Activated CD8-positive, alpha-beta memory T cell treated with anti-CD3 and anti-CD28 coated beads for 4 hours (primary cell): Measurements from ENCODE around the gene TLN1.

Source experiments
- DNase-seq, 2 donors: peaks; one replicate each; pipeline ENCODE4 v3.0.0-alpha.2; 2020; ENCODE audit warnings: low read depth in 2 of 2

Gene TLN1

GRCh38 chr9:35753466-35753865 lies 21.5 kb upstream of the TLN1 start:
- no peak for DNase-seq

GRCh38 chr9:35750256-35750531 lies 18.2 kb upstream of the TLN1 start:
- DNase-seq: no peak

DNA sequence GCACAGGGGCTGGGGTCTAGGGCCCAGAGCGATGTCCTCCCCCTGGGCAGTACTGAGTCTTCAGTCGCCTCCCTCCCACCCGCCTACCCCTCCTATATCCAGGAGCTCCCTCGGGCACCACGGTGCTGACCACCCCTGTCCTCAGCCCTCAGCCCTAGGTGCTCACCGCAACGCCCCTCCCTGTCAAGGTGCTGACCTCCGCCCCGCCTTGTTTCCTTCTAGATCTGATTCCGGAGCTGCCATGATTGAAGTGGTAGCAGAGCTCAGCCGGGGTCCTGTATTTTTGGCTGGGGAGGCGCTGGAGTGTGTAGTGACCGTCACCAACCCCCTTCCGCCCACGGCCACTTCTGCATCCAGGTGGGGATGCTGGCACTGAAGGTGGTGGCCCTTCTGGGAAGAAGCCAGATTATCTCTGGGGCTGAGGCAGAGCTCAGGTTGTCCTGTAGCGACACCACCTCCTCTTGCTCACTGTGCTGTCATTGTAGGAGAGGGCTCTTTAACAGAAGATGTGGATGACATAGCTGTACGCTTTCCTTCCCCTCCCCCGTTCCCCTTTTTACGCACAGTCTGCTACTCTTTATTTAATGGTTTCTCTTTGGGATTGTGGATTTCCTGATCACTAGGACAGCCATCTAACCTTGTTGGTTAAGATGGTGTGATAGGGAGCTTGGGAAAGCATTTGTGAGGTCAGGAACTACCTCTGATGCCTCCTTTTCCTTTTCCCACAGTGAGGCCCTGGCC lies 17.7 kb upstream of the TLN1 start:
- no peak for DNase-seq

DNA sequence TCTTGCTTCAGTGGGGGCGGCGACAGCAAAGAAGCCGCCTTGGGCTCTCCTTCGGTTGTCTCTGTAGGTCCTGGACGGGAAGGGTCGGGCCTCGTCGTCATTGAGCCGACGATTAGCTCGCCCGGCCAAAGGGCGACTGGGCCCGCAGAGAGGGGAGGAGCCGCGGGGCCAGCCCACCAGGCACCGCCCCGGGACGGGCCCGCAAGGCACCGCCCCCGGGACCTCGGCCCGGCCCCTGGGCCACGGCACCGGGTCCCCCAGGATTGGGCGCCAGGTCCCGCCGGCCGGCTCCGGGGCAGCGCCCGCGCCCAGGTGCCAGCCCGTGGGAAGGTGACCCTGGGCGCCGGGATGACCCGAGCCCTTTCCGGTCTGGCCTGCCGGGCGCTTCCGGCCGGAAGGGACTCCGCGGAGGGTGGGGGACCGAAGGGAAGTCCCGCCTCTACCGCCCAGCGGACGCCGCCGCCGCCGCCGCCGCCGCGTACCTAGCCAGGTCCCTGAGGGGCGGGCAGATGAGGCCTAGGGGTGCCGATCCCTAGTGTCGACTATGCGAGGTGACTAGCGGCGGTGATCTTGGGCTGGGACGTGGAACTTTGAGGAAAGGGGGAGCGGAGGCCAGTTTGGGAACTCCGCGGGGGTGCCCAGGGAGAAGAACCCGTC lies 17.0 kb upstream of the TLN1 start, which contains the start of the genes GBA2 and RGP1:
Gene GBA2, minus strand, starts transcription at position 371 of the 657 bp plus-strand sequence. CDS start 524 bp downstream, outside the sequence.
Gene RGP1, plus strand, starts transcription at position 430 of the 657 bp plus-strand sequence. CDS start 469 bp downstream, outside the sequence.
- DNase-seq: peak in 1 of 2 donors; percentile 45

GRCh38 chr9:35748242-35748857 lies 16.4 kb upstream of the TLN1 start:
- no peak for DNase-seq

GRCh38 chr9:35746583-35746982 lies 14.6 kb upstream of the TLN1 start:
- DNase-seq: no peak

DNA sequence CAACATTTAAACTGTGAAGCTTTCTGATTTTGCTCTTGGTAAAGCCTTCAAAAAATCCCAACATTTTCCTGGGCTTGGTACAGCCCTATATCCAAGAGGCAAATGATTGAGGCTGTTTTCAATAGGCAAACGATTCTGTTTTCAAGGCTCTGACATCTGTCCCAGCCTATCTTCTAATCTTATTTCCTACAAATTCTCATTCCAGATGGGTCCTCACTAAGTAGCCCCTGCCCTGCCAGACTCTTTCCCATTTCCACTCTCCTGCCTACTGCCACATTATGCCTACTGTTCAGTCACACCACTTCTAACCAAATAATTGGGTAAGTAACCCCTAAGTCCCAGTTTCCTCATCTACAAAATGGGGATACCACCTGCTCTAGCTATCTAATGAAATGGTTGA lies 13.6 kb upstream of the TLN1 start:
- no peak for DNase-seq

DNA sequence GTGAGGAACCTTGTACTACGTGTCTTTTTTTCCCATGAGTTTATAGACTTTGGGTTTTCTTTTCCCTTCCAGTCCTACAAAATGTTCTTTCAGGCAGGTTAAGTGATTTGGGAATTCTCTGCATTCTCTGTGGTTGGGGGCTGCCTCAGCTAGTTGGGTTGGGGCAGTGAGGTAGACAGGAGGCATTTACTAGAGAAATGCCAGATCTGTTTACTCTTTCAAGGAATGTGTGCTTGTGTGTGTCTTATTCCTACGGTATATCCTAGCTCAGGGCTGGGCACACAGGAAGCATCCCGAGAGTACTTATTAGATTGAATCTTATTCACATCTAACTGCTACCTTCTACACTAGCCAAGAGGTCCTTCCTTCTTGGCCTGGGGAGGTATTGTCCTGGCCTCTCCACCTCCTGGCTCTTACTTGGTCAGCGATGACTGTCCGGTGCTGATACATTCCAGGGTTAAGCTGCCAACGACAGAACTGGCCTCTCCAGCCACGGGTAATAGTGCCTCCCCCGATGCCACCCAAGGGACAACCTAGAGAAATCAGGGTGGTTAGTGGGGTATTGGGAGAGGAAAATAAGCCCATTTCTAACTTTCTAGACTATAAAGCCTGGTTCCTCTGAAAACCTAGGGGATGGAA lies 12.0 kb upstream of the TLN1 start:
- no peak for DNase-seq

- DNase-seq: no peak
These were observed 11.5 kb upstream of the TLN1 start for GRCh38 chr9:35743452-35743851.

DNA sequence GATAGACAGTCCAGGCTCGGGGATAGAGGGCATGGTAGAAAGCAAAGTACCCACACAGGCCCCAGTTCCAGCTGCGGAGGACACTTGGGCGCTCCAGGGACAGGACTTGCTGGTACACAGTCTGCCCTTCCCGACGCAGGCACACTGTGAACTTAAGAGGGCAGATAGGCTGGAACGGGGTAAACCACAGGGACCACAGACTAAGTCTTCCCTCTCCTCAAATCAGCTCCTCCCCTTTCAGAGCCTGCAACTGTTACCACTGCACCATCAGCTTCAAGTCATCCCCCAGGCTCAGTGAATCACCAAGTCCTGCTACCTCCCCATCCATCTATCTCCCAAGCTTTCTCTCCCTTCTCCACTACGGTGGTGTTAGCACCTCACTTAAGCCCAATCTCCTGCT lies 9.7 kb upstream of the TLN1 start:
- DNase-seq: no peak

GRCh38 chr9:35740243-35740642 lies 8.2 kb upstream of the TLN1 start:
- DNase-seq: no peak

DNA sequence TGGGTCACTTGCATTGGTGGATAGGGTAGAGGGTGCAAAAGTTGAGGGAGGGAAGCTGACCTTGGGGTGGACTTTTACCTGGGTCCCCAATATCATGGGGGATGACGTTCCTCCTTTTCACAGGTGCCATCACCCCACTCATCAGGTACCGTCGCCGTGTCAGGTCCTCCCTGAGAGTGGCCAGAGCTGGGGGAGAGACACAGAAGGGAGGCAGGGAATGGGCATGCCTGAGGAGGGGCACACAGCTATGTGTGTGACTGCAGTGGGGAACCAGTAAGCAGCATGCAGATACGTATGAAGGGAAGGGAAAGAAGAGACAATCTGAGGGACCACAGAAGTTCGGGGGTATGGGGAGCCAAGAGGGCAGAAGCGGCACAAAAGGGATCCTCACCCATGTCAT lies 6.9 kb upstream of the TLN1 start:
- no peak for DNase-seq

- no peak for DNase-seq
These were observed 6.2 kb upstream of the TLN1 start for GRCh38 chr9:35738186-35738585.

GRCh38 chr9:35737143-35737542 lies 5.1 kb upstream of the TLN1 start:
- DNase-seq: no peak

- DNase-seq: no peak
These were observed 4.2 kb upstream of the TLN1 start for GRCh38 chr9:35736201-35736633.

DNA sequence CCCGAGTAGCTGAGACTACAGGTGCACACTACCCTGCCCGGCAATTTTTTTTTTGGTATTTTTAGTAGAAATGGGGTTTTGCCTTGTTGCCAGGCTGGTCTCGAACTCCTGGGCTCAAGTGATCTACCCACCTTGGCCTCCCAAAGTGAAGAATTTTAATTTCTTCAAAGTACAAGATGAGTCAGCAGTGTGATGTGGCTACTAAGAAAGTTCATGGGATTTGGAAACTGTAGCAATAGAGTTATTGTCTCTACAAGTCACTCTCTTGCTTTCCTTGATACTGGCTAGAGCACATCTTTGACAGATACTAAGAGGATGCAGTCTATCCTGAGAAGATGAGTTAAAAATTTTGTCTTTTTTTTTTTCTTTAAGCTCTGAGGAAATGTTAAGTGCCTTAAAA lies 2.1 kb upstream of the TLN1 start:
- DNase-seq: no peak

DNA sequence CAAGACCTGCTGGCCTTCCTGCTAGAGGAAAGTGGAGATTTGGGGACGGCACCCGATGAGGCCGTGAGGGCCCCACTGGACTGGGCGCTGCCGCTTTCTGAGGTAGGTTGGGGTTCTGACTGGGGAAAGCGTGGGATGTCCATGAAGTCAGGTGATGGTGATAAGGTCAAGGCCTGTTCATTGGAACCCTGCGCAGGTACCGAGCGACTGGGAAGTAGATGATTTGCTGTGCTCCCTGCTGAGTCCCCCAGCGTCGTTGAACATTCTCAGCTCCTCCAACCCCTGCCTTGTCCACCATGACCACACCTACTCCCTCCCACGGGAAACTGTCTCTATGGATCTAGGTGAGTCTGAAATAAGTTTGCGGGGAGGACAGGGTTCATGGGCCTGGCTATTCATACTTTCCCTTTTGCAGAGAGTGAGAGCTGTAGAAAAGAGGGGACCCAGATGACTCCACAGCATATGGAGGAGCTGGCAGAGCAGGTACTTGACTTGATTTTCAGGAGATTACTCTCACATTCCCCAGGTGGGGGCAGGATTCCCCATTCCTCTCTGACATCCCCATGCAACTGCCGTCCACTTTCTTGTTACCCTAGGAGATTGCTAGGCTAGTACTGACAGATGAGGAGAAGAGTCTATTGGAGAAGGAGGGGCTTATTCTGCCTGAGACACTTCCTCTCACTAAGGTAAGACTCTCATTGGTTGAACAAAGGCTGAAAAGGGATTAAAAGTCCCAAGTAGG lies 976 bp upstream of the TLN1 start:
- DNase-seq: no peak

DNA sequence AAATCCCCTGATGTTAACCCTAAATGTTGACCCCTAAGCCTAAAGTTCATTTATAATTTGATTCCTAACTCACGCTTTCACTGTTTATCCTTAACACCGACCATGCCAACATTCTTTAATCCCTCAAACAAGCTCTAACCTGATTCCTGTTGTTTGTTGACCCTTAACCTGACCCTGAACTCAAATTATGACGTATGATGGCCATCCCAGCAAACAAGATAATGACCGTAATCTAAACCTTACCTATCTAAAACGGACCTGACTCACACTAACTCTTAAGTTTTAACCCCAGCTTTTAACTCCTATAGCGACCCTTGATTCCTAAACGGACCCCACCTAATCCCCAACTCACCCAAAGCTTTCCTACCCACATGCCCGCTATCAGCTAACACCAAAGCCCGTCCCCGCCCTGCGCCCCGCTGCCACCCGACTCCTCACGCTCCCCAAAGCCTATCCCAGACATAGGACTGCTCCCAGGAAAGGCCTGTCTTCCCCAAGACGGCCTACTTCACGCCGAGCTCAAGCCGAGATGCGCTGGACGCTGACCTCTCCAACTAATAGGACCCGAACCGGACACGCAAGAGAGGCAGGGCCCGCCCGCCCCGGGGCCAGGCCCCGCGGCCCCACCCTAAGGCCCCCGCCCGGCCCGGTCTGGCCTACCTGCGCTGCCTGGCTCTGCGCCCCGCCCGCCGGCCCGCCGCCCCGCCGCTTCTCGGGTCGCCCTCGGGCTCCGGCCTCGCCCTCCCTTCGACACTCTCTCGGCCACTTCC lies 395 bp downstream of the TLN1 start:
- DNase-seq: no peak

GRCh38 chr9:35730486-35730854 lies 1.5 kb downstream of the TLN1 start:
- no peak for DNase-seq

- no peak for DNase-seq
These were observed 2.1 kb downstream of the TLN1 start for GRCh38 chr9:35729700-35730485.
